ENCODE data around the gene MDN1. TPM values are rescaled to one million over a fixed set of nuclear protein-coding genes. Genes with fewer than 3 reads are reported as not detected.
"Not testable (repeated sequence)": the region's sequence is repeated elsewhere in the genome, so short reads cannot be mapped to it uniquely, and the experiment has no call there.

MDN1 gene
- total RNA-seq, 2 donors from 2014 or later = 26.2 to 53.3 TPM

DNA sequence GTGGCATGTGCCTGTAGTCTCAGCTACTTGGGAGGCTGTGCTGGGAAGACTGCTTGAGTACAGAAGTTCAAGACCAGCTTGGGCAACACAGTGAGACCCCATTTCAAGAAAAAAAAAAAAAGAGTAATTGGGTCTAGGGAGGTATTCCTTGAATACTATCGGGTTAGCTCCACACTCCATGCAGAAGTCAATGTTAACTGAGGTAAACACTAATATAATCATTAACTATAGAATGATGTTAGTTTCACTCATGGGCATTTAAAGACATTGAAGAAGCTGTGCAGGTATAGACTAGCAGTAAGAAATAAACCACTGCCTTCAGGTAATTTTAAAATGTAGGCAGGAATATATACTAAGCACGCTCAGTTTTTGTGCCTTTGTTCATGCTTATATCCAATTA is 32.6 kb downstream of the MDN1 start:
- WGBS = 74% methylated on average over 2 of the region's 2 CpGs
- intact Hi-C loops (cut with DNase I) = no loop called here
- H3K36me3 ChIP-seq = peaks cover 0 to 8% of the 10 kb centered on the region in 2 donors

DNA sequence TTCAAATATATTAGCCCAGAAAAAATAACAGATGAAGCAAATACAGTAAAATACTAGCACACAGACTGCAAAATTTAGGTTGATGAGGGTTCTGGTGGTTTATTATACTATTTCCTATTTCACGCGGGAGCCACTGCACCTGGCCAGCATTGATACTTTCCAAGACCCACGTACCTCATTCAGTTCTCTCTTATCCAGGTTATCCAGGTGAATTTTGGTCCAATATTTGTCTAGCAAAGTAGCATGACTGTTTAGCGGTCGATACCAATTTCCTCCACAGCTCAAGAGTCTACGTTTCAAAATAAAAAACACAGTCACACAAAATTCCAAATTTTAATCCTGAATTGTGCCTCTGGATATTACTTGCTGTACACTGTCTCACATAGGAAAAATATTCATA is 34.8 kb downstream of the MDN1 start:
- Histone ChIP-seq H3K27me3 (replicated peaks; ENCODE audit: insufficient read depth) (no peaks in the 10 kb centered on the region), H3K4me3 (no peak overlapping the region), H3K4me1 (replicated peaks) (no peaks in the 10 kb centered on the region), H3K9me3 (no peaks in the 10 kb centered on the region), H3K36me3 (peaks cover 0 to 8% of the 10 kb centered on the region in 2 donors), H3K27ac (no peak overlapping the region)
- no peak for TF ChIP-seq POLR2A (IDR thresholded peaks at IDR 0.05)
- TF ChIP-seq, protein P1, sequence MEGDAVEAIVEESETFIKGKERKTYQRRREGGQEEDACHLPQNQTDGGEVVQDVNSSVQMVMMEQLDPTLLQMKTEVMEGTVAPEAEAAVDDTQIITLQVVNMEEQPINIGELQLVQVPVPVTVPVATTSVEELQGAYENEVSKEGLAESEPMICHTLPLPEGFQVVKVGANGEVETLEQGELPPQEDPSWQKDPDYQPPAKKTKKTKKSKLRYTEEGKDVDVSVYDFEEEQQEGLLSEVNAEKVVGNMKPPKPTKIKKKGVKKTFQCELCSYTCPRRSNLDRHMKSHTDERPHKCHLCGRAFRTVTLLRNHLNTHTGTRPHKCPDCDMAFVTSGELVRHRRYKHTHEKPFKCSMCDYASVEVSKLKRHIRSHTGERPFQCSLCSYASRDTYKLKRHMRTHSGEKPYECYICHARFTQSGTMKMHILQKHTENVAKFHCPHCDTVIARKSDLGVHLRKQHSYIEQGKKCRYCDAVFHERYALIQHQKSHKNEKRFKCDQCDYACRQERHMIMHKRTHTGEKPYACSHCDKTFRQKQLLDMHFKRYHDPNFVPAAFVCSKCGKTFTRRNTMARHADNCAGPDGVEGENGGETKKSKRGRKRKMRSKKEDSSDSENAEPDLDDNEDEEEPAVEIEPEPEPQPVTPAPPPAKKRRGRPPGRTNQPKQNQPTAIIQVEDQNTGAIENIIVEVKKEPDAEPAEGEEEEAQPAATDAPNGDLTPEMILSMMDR (IDR thresholded peaks at IDR 0.05) = no peak
- TF ChIP-seq POLR2AphosphoS5 (IDR thresholded peaks at IDR 0.05) = no peak
- intact Hi-C loops (cut with DNase I) = no loop called here
- DNase-seq (ENCODE audit: low spot score) = no peak
- 97% methylated on average over 6 of the region's 6 CpGs for WGBS

More for the DNA sequence above, 32.6 kb downstream of the MDN1 start:
- H3K4me1 ChIP-seq (replicated peaks) = no peaks in the 10 kb centered on the region
- H3K27me3 ChIP-seq (replicated peaks; ENCODE audit: insufficient read depth) = no peaks in the 10 kb centered on the region
- no peak for DNase-seq (ENCODE audit: low spot score)
- H3K27ac ChIP-seq = no peak overlapping the region
- H3K9me3 ChIP-seq = no peaks in the 10 kb centered on the region
- H3K4me3 ChIP-seq = no peak overlapping the region
- TF ChIP-seq, protein P1 (IDR thresholded peaks at IDR 0.05) = no peak
- TF ChIP-seq POLR2A (IDR thresholded peaks at IDR 0.05) (no peak), POLR2AphosphoS5 (IDR thresholded peaks at IDR 0.05) (no peak)

DNA sequence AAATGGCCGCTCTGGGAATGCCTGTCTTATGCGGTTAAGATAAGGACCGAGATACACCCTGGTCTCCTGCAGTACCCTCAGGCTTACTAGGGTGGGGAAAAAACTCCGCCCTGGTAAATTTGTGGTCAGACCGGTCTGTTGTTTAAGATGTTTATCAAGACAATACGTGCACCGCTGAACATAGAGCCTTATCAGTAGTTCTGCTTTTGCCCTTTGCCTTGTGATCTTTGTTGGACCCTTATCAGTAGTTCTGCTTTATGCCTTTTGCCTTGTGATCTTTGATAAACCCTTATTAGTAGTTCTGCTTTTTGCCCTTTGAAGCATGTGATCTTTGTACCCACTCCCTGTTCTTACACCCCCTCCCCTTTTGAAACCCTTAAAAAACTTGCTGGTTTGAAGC is 36.3 kb downstream of the MDN1 start:
- H3K4me1 ChIP-seq (replicated peaks); H3K36me3 ChIP-seq; H3K9me3 ChIP-seq; H3K27me3 ChIP-seq (replicated peaks; ENCODE audit: insufficient read depth); DNase-seq (ENCODE audit: low spot score); intact Hi-C loops (cut with DNase I); H3K27ac ChIP-seq; H3K4me3 ChIP-seq: not testable (repeated sequence)
- WGBS = 95% methylated on average over 7 of the region's 7 CpGs

DNA sequence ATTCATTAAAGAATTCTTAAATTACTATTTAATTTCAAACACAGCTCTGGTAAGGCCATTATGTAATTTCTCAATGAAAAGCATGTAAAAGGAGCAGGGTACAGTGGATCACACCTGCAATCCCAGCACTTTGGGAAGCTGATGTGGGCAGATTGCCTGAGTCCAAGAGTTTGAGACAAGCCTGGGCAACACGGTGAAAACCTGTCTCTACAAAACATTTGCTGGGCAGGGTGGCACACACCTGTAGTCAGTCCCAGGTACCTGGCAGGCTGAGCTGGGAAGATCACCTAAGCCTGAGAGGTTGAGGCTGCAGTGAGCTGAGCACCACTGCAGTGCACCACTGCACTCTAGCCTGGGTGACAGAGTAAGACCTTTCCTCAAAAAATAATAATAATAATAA is 37.4 kb downstream of the MDN1 start:
- Histone ChIP-seq H3K27ac (no peak overlapping the region), H3K36me3 (peaks cover 0 to 8% of the 10 kb centered on the region in 2 donors), H3K9me3 (no peaks in the 10 kb centered on the region), H3K4me1 (replicated peaks) (no peaks in the 10 kb centered on the region), H3K4me3 (no peak overlapping the region), H3K27me3 (replicated peaks; ENCODE audit: insufficient read depth) (no peaks in the 10 kb centered on the region)
- WGBS = 40% methylated on average over 1 of the region's 1 CpG
- no peak for TF ChIP-seq POLR2A (IDR thresholded peaks at IDR 0.05)
- no peak for TF ChIP-seq POLR2AphosphoS5 (IDR thresholded peaks at IDR 0.05)
- TF ChIP-seq, protein P1 (IDR thresholded peaks at IDR 0.05) = no peak
- DNase-seq (ENCODE audit: low spot score) = no peak
- intact Hi-C loops (cut with DNase I) = no loop called here

DNA sequence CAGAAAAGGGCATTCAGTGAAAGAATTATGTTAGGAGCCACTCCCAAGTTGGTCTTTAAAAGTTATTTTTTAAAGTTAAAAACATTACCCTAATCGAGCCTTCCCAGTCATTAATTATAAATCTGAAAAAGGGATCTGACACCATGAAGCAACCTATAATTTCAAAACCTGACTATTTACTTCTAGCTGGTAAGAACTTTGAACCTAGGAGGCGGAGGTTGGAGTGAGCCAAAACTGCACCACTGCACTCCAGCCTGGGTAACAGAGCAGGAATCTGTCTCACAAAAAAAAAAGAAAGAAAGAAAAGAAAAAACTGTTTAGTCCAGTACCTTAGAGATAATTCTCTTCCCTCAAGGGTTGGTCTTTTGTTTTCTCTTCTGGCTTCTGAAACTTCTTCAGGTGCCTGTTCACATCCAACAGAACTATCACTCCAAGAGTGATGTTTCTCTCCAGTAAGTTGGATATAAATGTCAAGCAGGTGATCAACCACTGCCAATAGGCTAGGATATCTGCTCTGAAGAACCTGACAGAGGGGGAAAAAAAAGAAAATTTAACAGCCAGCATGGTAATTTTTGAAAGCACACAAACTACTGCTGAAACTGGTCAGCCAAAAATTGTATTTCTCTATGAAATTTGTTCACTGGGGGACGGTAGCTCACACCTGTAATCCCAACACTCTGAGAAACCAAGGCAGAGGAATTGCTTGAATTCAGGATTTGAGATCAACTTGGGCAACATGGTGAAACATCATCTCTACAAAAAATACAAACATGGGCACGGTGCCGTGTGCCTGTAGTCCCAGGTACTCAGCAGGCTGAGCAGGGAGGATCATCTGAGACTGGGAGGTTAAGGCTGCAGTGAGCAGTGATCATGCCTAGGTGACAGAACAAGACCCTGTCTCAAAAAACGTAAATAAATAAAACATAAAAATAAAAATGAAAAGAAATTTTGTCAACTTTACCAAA is 38.2 kb downstream of the MDN1 start:
- H3K36me3 ChIP-seq = peaks cover 0 to 8% of the 10 kb centered on the region in 2 donors
- 94% methylated on average over 6 of the region's 6 CpGs for WGBS
- intact Hi-C loops (cut with DNase I) = no loop called here

More for the DNA sequence above, 38.2 kb downstream of the MDN1 start:
- no peak for DNase-seq (ENCODE audit: low spot score)
- H3K9me3 ChIP-seq = no peaks in the 10 kb centered on the region
- no peaks in the 10 kb centered on the region for H3K27me3 ChIP-seq (replicated peaks; ENCODE audit: insufficient read depth)
- H3K27ac ChIP-seq = no peak overlapping the region
- no peaks in the 10 kb centered on the region for H3K4me1 ChIP-seq (replicated peaks)
- no peak overlapping the region for H3K4me3 ChIP-seq
- TF ChIP-seq POLR2A (IDR thresholded peaks at IDR 0.05) (no peak), POLR2AphosphoS5 (IDR thresholded peaks at IDR 0.05) (no peak)
- TF ChIP-seq, protein P1 (IDR thresholded peaks at IDR 0.05) = no peak
